Measurements from ENCODE around the gene ZC3H13.

- TF ChIP-seq, protein P1, sequence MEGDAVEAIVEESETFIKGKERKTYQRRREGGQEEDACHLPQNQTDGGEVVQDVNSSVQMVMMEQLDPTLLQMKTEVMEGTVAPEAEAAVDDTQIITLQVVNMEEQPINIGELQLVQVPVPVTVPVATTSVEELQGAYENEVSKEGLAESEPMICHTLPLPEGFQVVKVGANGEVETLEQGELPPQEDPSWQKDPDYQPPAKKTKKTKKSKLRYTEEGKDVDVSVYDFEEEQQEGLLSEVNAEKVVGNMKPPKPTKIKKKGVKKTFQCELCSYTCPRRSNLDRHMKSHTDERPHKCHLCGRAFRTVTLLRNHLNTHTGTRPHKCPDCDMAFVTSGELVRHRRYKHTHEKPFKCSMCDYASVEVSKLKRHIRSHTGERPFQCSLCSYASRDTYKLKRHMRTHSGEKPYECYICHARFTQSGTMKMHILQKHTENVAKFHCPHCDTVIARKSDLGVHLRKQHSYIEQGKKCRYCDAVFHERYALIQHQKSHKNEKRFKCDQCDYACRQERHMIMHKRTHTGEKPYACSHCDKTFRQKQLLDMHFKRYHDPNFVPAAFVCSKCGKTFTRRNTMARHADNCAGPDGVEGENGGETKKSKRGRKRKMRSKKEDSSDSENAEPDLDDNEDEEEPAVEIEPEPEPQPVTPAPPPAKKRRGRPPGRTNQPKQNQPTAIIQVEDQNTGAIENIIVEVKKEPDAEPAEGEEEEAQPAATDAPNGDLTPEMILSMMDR (IDR thresholded peaks at IDR 0.05; ENCODE audit: low read depth, low read length, poor library complexity, severe bottlenecking), result no peak
- no peak for TF ChIP-seq EZH2phosphoT487 (IDR thresholded peaks at IDR 0.05; ENCODE audit: borderline replicate concordance, low read length)
These were observed 23.3 kb upstream of the ZC3H13 start for GRCh38 chr13:46075811-46076210.

All from DOHH2 (cell line).